Cardiac fibroblast (primary cell): ENCODE measurements around the gene ICAM2.

ENCODE experiments used
- DNase-seq, 2 donors: peaks; one replicate each; pipeline versions ENCODE4 v3.0.0 to v3.0.0-alpha.2; 2010; ENCODE audit warnings: low read depth in 2 of 2
- H3K4me3 ChIP-seq, 2 donors: replicated peaks in 1 of 2; 1 replicate in 1 of 2; 2 replicates in 1 of 2; pipeline ENCODE4 v1.5.1; 2011; ENCODE audit warnings: low read depth in 2 of 2, low read length in 2 of 2, mild to moderate bottlenecking in 2 of 2, moderate library complexity in 1 of 2
- CTCF ChIP-seq: IDR thresholded peaks from one replicate; pipeline ENCODE4 v1.5.1; 2011; ENCODE audit warnings: low read depth, mild to moderate bottlenecking, low read length, inconsistent platforms

Gene ICAM2

GRCh38 chr17:64020056-64020766 lies at the start of gene ICAM2:
ICAM2 (minus strand) TSS chr17:64020633; CDS start chr17:64006691, 13,942 bp downstream.
- no peak for DNase-seq
- H3K4me3 ChIP-seq = no peak within 1 kb of the TSS
- no peak for TF ChIP-seq CTCF

- no peak for TF ChIP-seq CTCF
- no peak overlapping the region for H3K4me3 ChIP-seq
- DNase-seq = no peak
Observed at GRCh38 chr17:64070213-64070612, 49.8 kb upstream of the ICAM2 start.

- no peak for TF ChIP-seq CTCF
- H3K4me3 ChIP-seq = no peak overlapping the region
- no peak for DNase-seq
Observed at GRCh38 chr17:64069143-64069542, 48.7 kb upstream of the ICAM2 start.

- no peak for DNase-seq
- H3K4me3 ChIP-seq = no peak overlapping the region
- TF ChIP-seq CTCF = no peak
Observed at GRCh38 chr17:64067657-64068056, 47.2 kb upstream of the ICAM2 start.

GRCh38 chr17:64066716-64067115 lies 46.3 kb upstream of the ICAM2 start:
- no peak overlapping the region for H3K4me3 ChIP-seq
- no peak for TF ChIP-seq CTCF
- no peak for DNase-seq

- no peak for DNase-seq
- H3K4me3 ChIP-seq = no peak overlapping the region
- TF ChIP-seq CTCF = no peak
Observed at GRCh38 chr17:64065161-64065560, 44.7 kb upstream of the ICAM2 start.

GRCh38 chr17:64064331-64064730 lies 43.9 kb upstream of the ICAM2 start:
- no peak for DNase-seq
- no peak overlapping the region for H3K4me3 ChIP-seq
- no peak for TF ChIP-seq CTCF
